NCI-H69 (cell line): Measurements from ENCODE around the gene ZNF474.

Source experiments
- DNase-seq: peaks from one replicate; lab custom pipeline; 2025; lab: John Stamatoyannopoulos, UW

Gene ZNF474

DNA sequence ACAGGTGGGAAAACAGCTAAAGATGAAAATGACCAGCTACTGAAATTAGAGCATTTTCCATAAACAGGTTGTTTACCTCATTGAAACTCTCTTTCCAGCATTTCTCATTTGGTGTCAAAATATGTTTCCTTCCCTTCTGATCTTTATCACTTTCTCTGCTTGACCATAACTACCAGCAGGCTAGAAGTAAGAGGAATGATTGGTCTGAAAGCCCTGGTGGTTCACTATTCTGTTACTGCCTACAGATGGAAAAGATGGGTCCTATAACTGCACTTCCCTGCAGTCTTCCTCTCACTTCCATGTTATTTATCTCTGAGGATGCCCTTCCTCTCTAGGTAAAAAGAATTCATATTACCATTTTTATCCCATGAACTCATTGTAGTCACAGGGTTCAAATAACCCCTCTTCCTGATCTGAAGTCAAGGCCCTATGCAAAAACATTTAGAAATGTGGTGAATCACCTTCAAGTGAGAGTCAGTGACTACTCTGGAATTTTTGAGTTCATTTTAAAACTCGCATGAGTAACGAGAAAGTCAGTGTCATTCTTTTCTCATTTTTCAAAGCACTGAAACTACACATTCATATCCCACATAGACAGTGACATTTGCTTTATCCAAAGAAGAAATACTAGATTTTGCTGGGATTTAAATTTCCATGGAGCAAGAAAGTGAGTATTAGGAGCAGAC is 51.7 kb downstream of the ZNF474 start:
- no peak for DNase-seq

DNA sequence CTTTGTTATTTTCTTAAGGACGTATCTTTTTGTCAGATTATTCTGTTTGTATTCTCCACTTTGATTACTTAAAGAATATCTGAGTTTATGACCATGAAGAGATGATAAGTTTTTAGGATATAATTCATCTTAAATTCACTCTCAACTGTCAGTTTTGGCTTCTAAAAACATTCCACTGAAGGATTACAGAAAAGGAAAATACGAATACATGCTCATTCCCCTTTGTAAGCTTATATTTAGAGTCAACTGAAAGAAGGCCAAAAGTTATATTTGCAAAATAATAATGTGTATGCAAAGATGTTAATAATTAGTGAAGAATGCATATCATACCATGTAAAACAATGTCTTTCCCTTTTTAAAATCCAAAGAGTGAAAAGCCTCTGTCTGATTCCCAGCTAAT is 52.5 kb downstream of the ZNF474 start:
- no peak for DNase-seq

DNA sequence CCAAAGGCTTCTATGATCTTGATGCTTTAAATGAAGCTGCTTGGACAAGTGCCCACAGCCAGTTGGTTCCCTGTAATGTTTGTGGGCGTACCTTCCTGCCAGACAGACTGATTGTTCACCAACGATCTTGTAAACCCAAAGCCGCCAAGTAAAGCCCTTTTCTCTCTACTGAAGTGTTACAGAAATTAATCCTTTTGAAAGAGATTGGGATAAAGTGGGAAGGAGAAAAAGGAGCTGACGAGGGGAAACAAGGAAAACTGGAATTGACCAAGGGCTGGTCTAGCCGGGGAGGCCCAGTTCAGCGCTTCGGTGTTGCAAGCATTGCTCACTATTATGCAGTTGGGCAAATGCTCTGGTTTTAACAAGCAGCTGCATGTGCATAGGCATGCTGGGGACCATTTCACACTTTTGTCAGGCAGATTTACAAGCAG is 53.2 kb downstream of the ZNF474 start:
- peak; percentile 81 for DNase-seq

DNA sequence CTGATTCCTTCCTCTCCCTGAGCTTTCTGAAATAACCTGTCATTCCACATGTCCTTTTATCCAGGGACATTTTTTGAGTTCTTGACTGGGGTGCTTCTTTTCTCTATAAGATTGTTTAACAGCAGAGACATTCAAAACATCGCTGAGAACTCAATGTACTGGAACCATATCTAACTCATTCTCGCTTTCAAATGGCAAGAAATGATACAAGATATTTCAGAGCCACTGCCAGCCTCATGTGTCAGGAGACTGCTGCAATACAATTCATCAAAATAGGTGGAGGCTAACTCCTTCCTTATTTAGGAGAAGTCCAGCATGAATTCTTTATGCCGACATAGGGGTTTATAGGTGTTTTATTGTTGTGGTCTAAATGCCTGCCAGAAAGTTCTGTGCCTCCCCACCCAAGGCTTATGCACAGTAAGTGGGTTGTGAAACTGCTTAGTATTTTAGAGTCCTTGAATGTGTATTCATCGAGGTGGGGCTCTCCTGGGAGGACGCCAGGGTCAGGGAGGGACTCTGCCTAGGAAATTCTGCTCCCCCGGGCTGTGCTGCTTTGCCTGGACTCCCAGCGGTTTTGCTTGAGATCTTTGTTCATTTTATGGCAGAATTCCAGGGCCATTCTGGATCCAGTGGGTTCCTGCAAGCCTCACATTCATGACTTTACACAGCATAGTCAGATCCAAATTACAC is 53.9 kb downstream of the ZNF474 start:
- DNase-seq = peak; percentile 88

DNA sequence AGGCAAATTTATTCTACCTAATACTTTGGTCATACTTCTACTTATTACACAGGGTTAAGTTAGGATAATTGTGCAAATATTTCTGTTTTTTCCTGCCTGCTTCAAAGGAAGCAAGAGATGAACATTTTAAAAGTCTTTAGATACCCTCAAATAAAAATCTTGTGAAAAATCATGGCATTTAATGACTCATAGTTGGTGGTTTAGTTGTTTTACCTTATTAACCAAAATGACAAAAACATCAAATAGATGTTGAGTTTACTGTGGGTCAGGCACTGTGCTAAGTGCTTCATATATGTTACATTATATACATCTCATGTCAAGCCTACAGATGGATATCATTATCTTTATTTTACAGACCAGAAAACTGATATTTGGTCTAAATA is 54.4 kb downstream of the ZNF474 start:
- DNase-seq = no peak

DNA sequence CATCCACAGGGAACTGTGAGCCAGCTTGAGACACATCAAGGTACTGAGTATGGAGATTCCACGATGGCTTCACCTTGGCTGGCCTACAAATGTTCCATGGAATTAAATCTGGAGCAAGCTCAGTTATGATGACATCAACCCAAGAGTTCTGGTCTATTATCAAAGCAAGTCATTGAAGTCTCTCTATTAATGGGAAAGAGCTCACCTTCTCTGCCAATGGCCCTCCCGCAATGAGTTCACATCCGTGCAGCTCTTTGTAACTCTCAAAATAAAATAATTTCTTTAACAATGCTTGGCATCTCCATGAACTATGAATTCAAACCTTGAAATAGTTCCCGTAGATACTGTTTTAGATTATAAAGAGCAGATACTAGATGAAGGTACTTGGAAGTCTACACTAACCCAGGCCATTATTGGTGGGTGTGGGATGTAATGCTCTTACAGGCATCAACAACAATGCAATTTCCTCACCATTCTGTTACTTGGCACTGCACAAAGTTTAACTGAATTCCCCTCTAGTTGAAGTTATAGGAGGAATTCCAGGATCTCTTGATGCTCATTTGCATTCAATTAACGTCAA is 55.4 kb downstream of the ZNF474 start:
- DNase-seq = no peak

DNA sequence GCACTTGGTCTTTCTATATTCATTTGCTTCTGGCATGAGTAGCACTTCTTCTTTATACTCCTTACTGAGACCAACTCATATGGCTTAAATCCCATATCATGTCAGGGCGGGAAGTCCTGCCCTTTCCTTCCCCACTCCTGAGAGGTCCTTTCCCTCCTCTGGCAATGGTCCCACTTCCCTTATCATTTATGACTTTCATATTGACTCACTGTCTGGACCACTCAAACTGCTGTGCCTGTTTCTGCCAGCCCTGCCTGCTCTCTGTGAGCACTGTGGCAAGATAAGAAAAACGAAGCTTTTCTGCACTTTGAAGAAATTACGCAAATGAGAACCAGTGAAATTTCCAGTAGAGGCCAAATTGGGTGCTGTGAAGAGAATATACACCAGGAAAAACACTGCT is 58.1 kb downstream of the ZNF474 start:
- DNase-seq = peak; percentile 65

DNA sequence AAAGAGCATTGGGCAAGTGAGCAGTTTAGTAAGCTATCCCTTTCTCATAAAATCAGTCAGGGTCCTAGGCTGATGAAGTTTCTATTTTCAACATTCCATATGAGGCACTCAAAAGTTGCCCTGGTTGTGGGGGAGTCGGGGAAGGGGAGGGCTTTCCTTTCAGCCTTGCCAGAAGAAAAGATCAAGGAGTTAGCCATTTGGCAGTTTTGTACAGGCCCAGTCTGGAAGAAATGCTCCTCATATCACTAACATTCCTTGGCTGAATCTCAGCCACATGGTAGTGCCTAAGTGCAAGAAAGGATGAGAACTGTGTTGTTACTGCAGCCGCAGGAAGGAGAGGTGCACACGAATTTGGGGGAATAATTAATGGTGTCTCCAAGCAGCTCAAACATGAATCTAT is 60.8 kb downstream of the ZNF474 start:
- DNase-seq = no peak

DNA sequence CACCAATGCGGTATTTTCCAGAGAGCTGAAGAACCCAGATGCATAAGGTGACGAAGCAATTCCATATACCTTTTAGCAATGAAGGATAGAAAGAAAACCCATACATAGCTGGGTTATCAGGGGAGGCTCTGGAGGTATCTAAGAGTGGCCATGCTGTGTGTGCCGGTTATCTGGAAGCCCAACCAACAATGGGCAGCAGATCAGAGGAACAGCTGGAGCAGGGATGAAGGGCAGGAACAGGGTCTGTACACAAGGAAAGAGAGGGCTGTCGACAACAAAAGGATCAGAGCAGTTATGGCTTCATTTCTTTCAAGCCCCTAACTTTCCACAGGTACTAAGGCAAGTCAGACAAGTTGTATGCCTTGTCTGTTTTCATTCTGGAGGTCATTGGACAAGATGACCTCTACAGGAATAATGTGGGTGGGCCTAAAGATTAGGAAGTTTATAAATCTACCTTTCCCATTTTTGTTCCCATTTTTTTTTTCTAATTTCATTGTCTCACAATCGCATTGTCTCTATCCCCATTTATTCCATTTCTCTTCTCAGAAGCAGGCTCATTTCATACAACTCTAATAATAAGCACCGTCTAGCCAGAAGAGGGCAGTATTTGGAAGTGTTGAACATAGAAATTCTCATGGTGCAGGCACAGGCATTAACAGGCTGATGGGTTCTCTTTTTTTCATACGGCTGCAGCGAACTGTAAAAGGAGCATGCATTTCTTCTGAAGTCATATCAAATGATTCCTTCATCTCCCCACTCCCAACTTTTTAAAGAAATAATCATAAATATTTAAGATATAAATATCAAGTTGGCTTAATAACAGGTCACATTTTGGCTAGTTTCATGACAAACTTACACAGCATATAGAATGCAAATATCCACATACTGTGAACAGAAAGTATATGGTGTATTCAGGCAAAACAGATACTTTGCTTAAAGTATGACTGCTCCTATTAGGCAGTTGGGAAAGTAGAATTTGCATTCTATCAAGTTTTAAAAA is 63.5 kb downstream of the ZNF474 start:
- DNase-seq = peak; percentile 93

DNA sequence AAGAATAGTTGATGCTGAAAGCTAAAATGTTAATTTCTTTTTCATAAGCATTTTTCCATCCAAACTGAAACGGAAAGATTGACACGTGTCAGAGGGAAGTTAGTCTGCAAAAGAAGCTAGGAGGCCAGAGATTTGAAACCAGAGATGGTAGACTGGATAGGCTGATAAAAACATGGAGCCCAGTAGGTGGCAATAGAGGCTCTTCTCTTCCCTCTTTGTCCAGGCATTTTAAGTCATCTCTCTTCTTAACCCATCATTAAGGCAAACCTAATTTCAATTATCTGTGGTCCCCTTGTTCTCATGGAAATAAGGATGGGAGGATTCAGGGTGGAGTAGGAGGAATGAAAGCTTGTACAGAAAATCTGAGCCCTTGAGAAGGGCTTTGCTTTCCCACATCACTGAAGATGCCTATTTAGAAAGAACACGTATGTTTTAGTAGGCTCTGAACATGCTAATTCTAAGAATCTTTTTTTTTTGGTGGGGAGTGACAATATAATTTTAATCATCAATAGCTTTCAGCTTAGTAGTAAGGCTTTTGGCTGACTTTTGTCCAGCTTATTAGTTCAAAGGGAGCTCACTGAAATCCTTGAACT is 66.6 kb downstream of the ZNF474 start:
- peak; percentile 92 for DNase-seq

DNA sequence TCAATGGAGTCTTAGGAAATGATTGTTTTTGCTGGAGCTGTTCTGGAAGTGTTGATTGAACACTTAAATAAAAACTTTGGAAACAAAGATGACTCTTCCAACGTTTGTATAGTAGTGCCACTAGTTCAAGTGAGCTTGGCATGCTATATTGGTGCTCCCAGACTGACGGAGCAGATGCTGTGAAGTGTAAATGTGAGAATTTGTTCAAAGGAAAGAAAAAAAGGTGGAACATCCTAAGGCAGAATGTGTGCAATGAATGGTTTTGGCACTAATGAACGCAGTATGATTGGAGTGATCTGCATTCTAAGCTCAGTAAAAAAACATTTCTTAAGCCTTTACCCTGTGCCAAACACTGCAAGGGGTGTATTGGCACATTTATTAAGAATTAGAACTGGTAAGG is 69.8 kb downstream of the ZNF474 start:
- DNase-seq = no peak

DNA sequence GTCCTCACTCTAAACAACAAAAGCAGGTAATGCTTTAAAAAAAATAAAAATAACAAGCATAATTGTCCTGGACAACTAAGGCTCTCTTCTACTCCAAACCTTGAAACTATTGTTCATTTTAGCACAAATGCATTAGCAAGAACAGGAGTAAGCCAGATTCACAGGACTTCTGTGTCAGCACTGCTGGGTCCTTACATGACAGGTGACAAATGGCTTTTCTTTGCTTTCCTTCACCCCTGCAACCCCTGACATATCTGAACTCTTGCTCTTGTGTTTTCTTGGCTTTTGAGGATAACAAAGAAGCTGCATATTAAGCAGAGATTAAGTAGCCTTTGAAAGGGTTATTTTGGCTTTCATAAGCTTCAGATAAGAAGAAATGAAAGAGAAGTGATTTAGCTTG is 71.1 kb downstream of the ZNF474 start:
- peak; percentile 42 for DNase-seq

DNA sequence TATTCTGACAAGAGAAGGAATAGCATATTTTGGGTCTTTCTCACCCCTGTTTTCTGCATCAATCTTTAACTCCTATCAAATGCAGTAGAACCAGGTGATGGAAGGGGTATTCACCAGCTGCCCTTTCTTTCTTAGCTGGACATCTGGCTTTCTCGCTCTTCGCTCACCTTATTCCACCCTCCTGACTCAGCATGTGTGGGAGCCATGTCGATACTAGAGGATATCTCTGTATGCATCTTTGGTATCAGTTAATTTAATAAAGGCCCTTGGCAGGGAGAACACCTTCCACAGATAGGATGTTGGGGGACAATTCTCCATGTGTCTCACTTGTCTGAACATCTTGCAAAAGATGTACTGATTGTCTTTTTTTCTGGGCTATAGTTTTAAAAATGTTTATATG is 71.5 kb downstream of the ZNF474 start:
- no peak for DNase-seq

DNA sequence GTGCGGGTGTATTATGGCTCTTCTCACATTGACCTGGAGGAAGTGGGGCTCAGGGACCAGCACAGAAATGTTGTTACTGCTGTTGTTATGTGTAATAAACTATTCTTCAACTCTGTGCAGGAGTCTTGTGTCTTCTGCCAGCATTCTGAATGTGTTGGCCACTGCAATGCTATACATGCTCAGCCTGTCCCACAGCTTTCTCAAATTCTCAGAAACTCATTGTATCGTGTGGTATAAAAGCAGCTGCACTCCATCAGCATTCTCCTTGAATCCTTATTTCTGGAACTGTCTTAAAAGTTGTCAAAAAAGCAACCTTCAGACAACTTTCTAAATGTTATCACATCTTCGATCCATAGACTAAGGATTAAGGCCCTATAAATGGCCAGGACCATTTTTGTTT is 72.0 kb downstream of the ZNF474 start:
- DNase-seq = no peak

DNA sequence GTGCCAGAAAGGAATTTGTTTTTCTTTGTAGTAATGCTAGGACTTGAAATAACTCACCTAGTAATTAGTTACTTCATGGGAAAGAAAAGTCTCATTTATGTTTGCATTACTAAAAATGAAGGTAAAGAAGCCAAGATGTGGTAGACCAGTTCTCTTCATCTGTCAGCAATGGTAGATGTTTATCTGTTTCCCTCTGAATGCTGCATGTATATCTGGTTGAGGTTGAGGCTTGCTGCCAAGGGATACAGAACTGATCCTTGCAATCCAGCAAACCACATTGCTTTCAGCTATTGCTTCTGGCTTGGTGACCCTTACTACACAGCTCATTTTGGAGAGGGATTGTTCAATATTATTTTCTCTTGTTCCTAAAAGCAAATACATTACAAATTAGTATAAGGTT is 73.6 kb downstream of the ZNF474 start:
- no peak for DNase-seq
